ENCODE measurements around the gene PLK5.

GRCh38 chr19:1520203-1520780 is 3.6 kb upstream of the PLK5 start:
- no peak for TF ChIP-seq CTCF (IDR thresholded peaks at IDR 0.05)
- no peak for TF ChIP-seq ZBTB43 (CRISPR knock-in tag; IDR thresholded peaks at IDR 0.05)
- TF ChIP-seq GABPB1 (CRISPR knock-in tag; IDR thresholded peaks at IDR 0.05): no peak
- TF ChIP-seq ZNF317 (CRISPR knock-in tag; IDR thresholded peaks at IDR 0.05; ENCODE audit: borderline replicate concordance, low read depth): no peak
- no peak for TF ChIP-seq SP1 (CRISPR knock-in tag; conservative IDR thresholded peaks at IDR 0.05)
- no peak for TF ChIP-seq FOXJ3 (CRISPR knock-in tag; IDR thresholded peaks at IDR 0.05; ENCODE audit: borderline replicate concordance)
- TF ChIP-seq TEAD4 (CRISPR knock-in tag; IDR thresholded peaks at IDR 0.05): no peak
- no peak for TF ChIP-seq USF2 (CRISPR knock-in tag; IDR thresholded peaks at IDR 0.05)
- TF ChIP-seq ATF2 (CRISPR knock-in tag; IDR thresholded peaks at IDR 0.05; ENCODE audit: borderline replicate concordance, low read depth): no peak
